Measurements from ENCODE around the gene CSKMT. TPM values are rescaled to one million over a fixed set of nuclear protein-coding genes. Genes with fewer than 3 reads are reported as not detected.

The CSKMT gene
- total and polyA plus RNA-seq, 2 donors (not counting 3 experiments of a cell fraction or from before 2014, with no cell fraction given): 7.8 to 38.1 TPM

DNA sequence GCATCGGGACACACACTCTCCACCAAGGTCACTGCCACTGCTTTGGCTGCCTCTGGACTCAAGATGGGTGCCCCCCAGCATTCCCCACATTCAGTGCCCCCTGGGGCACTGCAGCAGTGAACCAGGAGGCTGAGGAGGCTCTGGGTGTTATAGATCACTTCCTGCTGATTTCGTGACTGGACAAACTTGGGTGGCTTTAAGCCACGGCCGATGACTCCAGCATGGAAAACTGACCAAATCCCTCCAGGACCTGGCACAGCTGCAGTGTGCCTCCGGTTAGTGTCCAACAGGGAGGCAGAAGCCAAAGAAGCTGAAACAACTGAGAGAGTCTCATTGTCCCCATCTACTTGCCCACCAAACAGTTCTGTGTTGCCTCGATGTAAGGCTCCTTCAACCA lies 17.5 kb upstream of the CSKMT start:
- no peak for DNase-seq (ENCODE audit: low read depth, low spot score)
- ChIA-PET POLR2A (interaction anchor here (2.5 kb wide), 1 partner anchor 18 kb away, joined by 13 read pairs; the partner anchor contains the start of genes C11orf98 and CSKMT), CTCF (interaction anchor here (0.8 kb wide), 1 partner anchor 223 kb away, joined by 3 read pairs; no protein-coding TSS in a partner anchor)
- no peak for FAIRE-seq
- Histone ChIP-seq H3K79me2 (ENCODE audit: control insufficient read depth, insufficient read depth, low read length) (peaks cover 49% of the 10 kb centered on the region), H4K20me1 (replicated peaks; ENCODE audit: control insufficient read depth, extremely low read depth, insufficient read depth, low read length) (no peaks in the 10 kb centered on the region), H3K27me3 (ENCODE audit: control insufficient read depth in 2 of 2, insufficient read depth in 2 of 2, low read length in 2 of 2) (no peaks in the 10 kb centered on the region), H3K9ac (replicated peaks; ENCODE audit: extremely low read depth, insufficient read depth, low read length) (no peak overlapping the region), H3K4me2 (ENCODE audit: insufficient read depth, low read length) (no peak overlapping the region), H3K9me1 (replicated peaks; ENCODE audit: control insufficient read depth, extremely low read depth, insufficient read depth, low read length) (no peaks in the 10 kb centered on the region), H2AFZ (ENCODE audit: low read depth, low read length) (no peak overlapping the region), H3K27ac (ENCODE audit: insufficient read depth, low read depth, low read length) (no peak overlapping the region), H3K36me3 (ENCODE audit: control insufficient read depth in 2 of 2, extremely low read depth in 1 of 2, insufficient read depth in 2 of 2, low read length in 2 of 2) (peaks cover 15 to 25% of the 10 kb centered on the region in 2 experiments), H3K9me3 (replicated peaks; ENCODE audit: control insufficient read depth, insufficient read depth, low read length) (no peaks in the 10 kb centered on the region), H3K4me3 (replicated peaks in 1 of 3; ENCODE audit: insufficient read depth in 1 of 3, low read depth in 1 of 3, low read length in 3 of 3) (no peak overlapping the region), H3K4me1 (ENCODE audit: control insufficient read depth, extremely low read depth, insufficient read depth, low read length) (peaks cover 13% of the 10 kb centered on the region)
- TF ChIP-seq MYC (IDR thresholded peaks at IDR 0.05; ENCODE audit: low read depth, low read length) (no peak), FOS (IDR thresholded peaks at IDR 0.05; ENCODE audit: borderline replicate concordance, insufficient read depth, low read length) (no peak), GATA2 (IDR thresholded peaks at IDR 0.05; ENCODE audit: insufficient read depth, insufficient read length, low read depth, low read length) (no peak), POLR2A (IDR thresholded peaks at IDR 0.05; ENCODE audit: low read depth, low read length) (no peak)
- TF ChIP-seq, protein P1, sequence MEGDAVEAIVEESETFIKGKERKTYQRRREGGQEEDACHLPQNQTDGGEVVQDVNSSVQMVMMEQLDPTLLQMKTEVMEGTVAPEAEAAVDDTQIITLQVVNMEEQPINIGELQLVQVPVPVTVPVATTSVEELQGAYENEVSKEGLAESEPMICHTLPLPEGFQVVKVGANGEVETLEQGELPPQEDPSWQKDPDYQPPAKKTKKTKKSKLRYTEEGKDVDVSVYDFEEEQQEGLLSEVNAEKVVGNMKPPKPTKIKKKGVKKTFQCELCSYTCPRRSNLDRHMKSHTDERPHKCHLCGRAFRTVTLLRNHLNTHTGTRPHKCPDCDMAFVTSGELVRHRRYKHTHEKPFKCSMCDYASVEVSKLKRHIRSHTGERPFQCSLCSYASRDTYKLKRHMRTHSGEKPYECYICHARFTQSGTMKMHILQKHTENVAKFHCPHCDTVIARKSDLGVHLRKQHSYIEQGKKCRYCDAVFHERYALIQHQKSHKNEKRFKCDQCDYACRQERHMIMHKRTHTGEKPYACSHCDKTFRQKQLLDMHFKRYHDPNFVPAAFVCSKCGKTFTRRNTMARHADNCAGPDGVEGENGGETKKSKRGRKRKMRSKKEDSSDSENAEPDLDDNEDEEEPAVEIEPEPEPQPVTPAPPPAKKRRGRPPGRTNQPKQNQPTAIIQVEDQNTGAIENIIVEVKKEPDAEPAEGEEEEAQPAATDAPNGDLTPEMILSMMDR (IDR thresholded peaks at IDR 0.05; ENCODE audit: extremely low read depth in 1 of 2, insufficient read depth in 1 of 2, low read depth in 1 of 2, low read length in 2 of 2): no peak
- dilution Hi-C loops (cut with MboI; ENCODE audit: extremely low pct_ligation_motif_present, low sequenced_read_pairs): no loop called here
- intact Hi-C loops (cut with micrococcal nuclease): no loop called here
- BruUV-seq (replicated peaks): no TSS peak

All from endothelial cell of umbilical vein (primary cell).